Panc1 (cell line): ENCODE results near the gene SMIM1. TPM values are rescaled to one million over a fixed set of nuclear protein-coding genes. Genes with fewer than 3 reads are reported as not detected.
A peak's percentile ranks its signal among the peaks of the same experiment; 100 is the strongest.

Experiments
- ATAC-seq: fragments of 200-7000 bp; cut with Tn5 transposase; 2 replicates; pipeline ENCODE4 v1.9.1; 2020; ENCODE audit warnings: mild to moderate bottlenecking, moderate library complexity
- BruUV-seq: library from RNA; stranded (reverse); fragments of 400-500 nt; replicated peaks from 2 replicates; lab custom pipeline; 2021; lab: Mats Ljungman, UMichigan
- CTCF ChIA-PET: fragments of 300-600 bp; sonication (Branson Sonifier 250); formaldehyde crosslinking; loops from one replicate; lab custom pipeline; 2022; ENCODE audit warnings: antibody characterized with exemption; lab: Charles Lee
- POLR2A ChIA-PET: fragments of 300-600 bp; sonication (Branson Sonifier 250); formaldehyde crosslinking; loops from one replicate; lab custom pipeline; 2022; ENCODE audit warnings: antibody characterized with exemption; lab: Charles Lee
- DNase-seq: peaks from one replicate; pipeline ENCODE4 v3.0.0-alpha.2; 2010; ENCODE audit warnings: low read depth, low spot score
- H3K27ac ChIP-seq: 2 replicates; pipeline ENCODE4 v1.5.1; 2011; ENCODE audit warnings: mild to moderate bottlenecking, low read length, inconsistent platforms
- H3K27me3 ChIP-seq: fragments of 200-500 bp; sonication (Bioruptor generic); 2 replicates; pipeline ENCODE4 v1.6.0; 2014; ENCODE audit warnings: low read length, inconsistent platforms; ENCODE audit not compliant: control insufficient read depth, insufficient read depth
- H3K36me3 ChIP-seq: fragments of 200-500 bp; sonication (Bioruptor generic); 2 replicates; pipeline ENCODE4 v1.5.1; 2014; ENCODE audit warnings: inconsistent platforms, mild to moderate bottlenecking, low read length, moderate library complexity; ENCODE audit not compliant: control insufficient read depth, insufficient read depth
- H3K4me1 ChIP-seq: 2 replicates; pipeline ENCODE4 v1.5.1; 2011; ENCODE audit warnings: inconsistent platforms, mild to moderate bottlenecking, low read length, moderate library complexity; ENCODE audit not compliant: control insufficient read depth, insufficient read depth
- H3K4me3 ChIP-seq, 2 experiments: 2 replicates each; pipeline ENCODE4 v1.5.1; 2011 to 2012; ENCODE audit warnings: low read depth in 2 of 2, low read length in 2 of 2, mild to moderate bottlenecking in 2 of 2, inconsistent platforms in 1 of 2, moderate library complexity in 1 of 2
- H3K9me3 ChIP-seq: fragments of 200-500 bp; sonication (Bioruptor generic); 2 replicates; pipeline ENCODE4 v1.5.1; 2014; ENCODE audit warnings: low read depth, mild to moderate bottlenecking, inconsistent platforms, low read length, moderate library complexity; ENCODE audit not compliant: control insufficient read depth, insufficient read depth
- POLR2AphosphoS5 ChIP-seq: IDR thresholded peaks from 2 replicates; pipeline ENCODE4 v1.6.1; 2012; ENCODE audit warnings: mild to moderate bottlenecking, low read depth, low read length, moderate library complexity
- REST ChIP-seq, 2 experiments: IDR thresholded peaks; 2 replicates each; pipeline ENCODE4 v1.6.1; 2011 to 2012; ENCODE audit warnings: low read depth in 2 of 2, control low read depth in 1 of 2, low read length in 1 of 2, mild to moderate bottlenecking in 1 of 2, moderate library complexity in 1 of 2; ENCODE audit not compliant: insufficient read depth in 1 of 2
- TCF7L2 ChIP-seq: IDR thresholded peaks from 2 replicates; pipeline ENCODE4 v1.6.1; 2011; ENCODE audit warnings: mild to moderate bottlenecking, low read depth, low read length, inconsistent platforms
- in situ Hi-C: cut with HindIII; loops from 2 replicates; pipeline ENCODE4 v1.10.0; 2016; ENCODE audit warnings: low sequenced_read_pairs, low pct_unique_long_range_greater_than_20kb
- intact Hi-C: fragments of 100-400 bp; cut with micrococcal nuclease; formaldehyde crosslinking; loops from one replicate; pipeline ENCODE4 v1.10.0; 2022; ENCODE audit not compliant: unreplicated experiment
- total RNA-seq: library from RNA; stranded (reverse); gene quantifications from one replicate; pipeline ENCODE4 v1.2.1, GENCODE V29; 2021; ENCODE audit not compliant: unreplicated experiment
- TF ChIP-seq, protein P1 (sequence below): fragments of 450-650 bp; IDR thresholded peaks from 2 replicates; pipeline ENCODE4 v1.5.1; 2017; ENCODE audit warnings: mild to moderate bottlenecking

Gene SMIM1
- total RNA-seq, 1 experiment from 2014 or later: 35.5 TPM

GRCh38 chr1:3775490-3776230 is 3.1 kb downstream of the SMIM1 start:
- DNase-seq (peak; percentile 27), ATAC-seq (peak; percentile 47)
- in situ Hi-C loops (no loop called here), intact Hi-C loops (no loop called here)
- BruUV-seq: no TSS peak
- Histone ChIP-seq H3K4me1 (peaks cover 51% of the 10 kb centered on the region), H3K36me3 (no peaks in the 10 kb centered on the region), H3K4me3 (no peak overlapping the region), H3K9me3 (no peaks in the 10 kb centered on the region), H3K27ac (peak overlapping the region; percentile 68), H3K27me3 (no peaks in the 10 kb centered on the region)
- TF ChIP-seq, protein P1, sequence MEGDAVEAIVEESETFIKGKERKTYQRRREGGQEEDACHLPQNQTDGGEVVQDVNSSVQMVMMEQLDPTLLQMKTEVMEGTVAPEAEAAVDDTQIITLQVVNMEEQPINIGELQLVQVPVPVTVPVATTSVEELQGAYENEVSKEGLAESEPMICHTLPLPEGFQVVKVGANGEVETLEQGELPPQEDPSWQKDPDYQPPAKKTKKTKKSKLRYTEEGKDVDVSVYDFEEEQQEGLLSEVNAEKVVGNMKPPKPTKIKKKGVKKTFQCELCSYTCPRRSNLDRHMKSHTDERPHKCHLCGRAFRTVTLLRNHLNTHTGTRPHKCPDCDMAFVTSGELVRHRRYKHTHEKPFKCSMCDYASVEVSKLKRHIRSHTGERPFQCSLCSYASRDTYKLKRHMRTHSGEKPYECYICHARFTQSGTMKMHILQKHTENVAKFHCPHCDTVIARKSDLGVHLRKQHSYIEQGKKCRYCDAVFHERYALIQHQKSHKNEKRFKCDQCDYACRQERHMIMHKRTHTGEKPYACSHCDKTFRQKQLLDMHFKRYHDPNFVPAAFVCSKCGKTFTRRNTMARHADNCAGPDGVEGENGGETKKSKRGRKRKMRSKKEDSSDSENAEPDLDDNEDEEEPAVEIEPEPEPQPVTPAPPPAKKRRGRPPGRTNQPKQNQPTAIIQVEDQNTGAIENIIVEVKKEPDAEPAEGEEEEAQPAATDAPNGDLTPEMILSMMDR: peak; percentile 87; the same call in 1 of the 2 replicates
- TF ChIP-seq REST (IDR thresholded peaks at IDR 0.05; ENCODE audit: insufficient read depth in 1 of 2, low read depth in 2 of 2, low read length in 1 of 2): no peak
- TF ChIP-seq TCF7L2: peak; percentile 37; the same call in 1 of the 2 replicates
- no peak; the same call in 1 of the 2 replicates for TF ChIP-seq POLR2AphosphoS5
- CTCF ChIA-PET: interaction anchor here (0.5 to 1.3 kb wide), 6 partner anchors 14 to 307 kb away, joined by 3 to 6 read pairs (median 4); no protein-coding TSS in a partner anchor
- POLR2A ChIA-PET: no interaction called here

GRCh38 chr1:3776231-3776961 is 3.8 kb downstream of the SMIM1 start:
- no peaks in the 10 kb centered on the region for H3K9me3 ChIP-seq
- TF ChIP-seq REST (IDR thresholded peaks at IDR 0.05; ENCODE audit: insufficient read depth in 1 of 2, low read depth in 2 of 2, low read length in 1 of 2): no peak
- TF ChIP-seq, protein P1: peak; percentile 60
- no peaks in the 10 kb centered on the region for H3K36me3 ChIP-seq
- ATAC-seq (no peak), DNase-seq (no peak)
- no peak overlapping the region for H3K4me3 ChIP-seq
- ChIA-PET POLR2A (no interaction called here), CTCF (interaction anchor here (0.6 to 1.3 kb wide), 3 partner anchors 22 to 141 kb away, joined by 4 to 6 read pairs (median 5); no protein-coding TSS in a partner anchor)
- in situ Hi-C loops (no loop called here), intact Hi-C loops (no loop called here)
- peaks cover 49% of the 10 kb centered on the region for H3K4me1 ChIP-seq
- no peaks in the 10 kb centered on the region for H3K27me3 ChIP-seq
- BruUV-seq: no TSS peak
- H3K27ac ChIP-seq: peak overlapping the region; percentile 48
